ENCODE data around the gene IRS1.

DNA sequence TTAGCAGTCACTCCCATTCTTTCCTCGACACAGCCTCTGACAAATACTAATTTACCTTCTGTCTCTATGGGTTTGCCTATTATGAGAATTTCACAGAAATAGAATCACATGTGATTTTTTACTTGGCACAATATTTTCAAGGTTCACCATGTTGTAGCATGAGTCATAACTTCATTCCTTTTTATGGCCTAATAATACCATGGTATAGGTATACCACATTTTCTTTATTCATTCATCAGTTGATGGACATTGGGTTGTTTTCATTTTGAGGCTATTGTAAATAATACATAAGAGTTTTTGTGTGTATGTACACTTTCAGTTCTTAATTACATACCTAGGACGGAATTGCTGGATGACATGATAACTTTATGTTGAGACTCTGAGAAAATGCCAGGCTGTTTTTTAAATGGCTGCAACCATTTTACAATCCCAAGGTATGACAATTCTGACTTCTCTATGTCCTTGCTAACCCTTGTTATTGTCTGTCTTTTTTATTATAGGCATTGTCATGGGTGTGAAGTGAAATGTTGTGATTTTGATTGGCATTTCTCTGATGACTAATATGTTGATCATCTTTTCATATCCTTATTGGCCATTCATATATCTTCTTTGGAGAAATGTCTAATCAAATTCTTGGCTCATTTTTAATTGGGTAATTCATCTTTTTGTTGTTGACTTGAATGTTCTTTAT is 87.9 kb downstream of the IRS1 start:
- TF ChIP-seq, protein P1, sequence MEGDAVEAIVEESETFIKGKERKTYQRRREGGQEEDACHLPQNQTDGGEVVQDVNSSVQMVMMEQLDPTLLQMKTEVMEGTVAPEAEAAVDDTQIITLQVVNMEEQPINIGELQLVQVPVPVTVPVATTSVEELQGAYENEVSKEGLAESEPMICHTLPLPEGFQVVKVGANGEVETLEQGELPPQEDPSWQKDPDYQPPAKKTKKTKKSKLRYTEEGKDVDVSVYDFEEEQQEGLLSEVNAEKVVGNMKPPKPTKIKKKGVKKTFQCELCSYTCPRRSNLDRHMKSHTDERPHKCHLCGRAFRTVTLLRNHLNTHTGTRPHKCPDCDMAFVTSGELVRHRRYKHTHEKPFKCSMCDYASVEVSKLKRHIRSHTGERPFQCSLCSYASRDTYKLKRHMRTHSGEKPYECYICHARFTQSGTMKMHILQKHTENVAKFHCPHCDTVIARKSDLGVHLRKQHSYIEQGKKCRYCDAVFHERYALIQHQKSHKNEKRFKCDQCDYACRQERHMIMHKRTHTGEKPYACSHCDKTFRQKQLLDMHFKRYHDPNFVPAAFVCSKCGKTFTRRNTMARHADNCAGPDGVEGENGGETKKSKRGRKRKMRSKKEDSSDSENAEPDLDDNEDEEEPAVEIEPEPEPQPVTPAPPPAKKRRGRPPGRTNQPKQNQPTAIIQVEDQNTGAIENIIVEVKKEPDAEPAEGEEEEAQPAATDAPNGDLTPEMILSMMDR (IDR thresholded peaks at IDR 0.05; ENCODE audit: poor library complexity): no peak
- TF ChIP-seq EZH2 (IDR thresholded peaks at IDR 0.05; ENCODE audit: borderline replicate concordance) (no peak), EZH2phosphoT487 (IDR thresholded peaks at IDR 0.05; ENCODE audit: low read depth, severe bottlenecking, unreplicated experiment) (no peak)

Measured in hepatocyte (in vitro differentiated cells).